ENCODE measurements around the gene TMED5.
"Not testable (repeated sequence)": the region's sequence is repeated elsewhere in the genome, so short reads cannot be mapped to it uniquely, and the experiment has no call there.

TMED5 gene
- total RNA-seq: 99.0 to 151 (median 122) reads per million in 3 experiments

DNA sequence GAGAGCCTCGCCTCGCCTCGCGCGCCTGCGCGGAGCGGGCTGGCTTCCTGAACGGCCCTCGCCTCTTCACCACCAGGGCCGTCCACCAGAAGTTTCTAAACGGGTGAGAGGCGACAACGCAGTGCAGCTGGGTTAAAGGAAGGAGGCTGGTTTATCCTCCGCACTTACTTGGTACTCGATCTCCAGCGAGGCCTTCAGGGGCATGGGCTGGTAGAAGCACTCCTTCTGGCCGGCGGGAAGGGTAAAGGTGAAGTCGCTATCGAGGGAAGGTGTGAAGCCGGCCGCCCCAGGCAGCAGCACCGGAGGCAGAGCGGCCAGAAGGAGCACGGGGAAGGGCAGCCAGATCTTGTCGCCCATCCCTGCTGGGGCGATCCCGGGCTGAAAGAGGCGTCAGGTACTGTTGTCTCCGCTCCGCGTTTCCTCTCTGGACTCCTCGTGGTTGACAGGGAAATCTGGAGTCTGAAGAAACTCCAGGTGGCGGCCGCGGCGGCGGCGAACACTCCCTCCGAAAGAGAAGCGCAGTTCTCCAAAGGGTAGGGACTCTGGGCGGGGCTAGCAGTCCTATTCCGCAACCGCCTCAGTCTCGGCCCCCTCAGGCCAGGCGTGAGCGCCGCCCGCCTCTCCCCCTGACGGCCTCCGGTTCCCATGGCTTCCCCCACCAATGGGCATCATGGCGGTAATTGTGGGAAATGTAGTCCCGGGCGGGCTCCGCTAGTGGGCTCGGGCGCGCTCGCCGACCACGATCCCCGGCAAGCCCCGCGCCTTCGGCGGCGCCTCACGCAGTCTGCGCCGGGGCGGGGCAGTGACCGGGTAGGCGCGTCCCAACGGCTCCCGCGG, at the start of gene TMED5:
Gene TMED5 (minus strand): TSS at position 528 of the 837 bp plus-strand sequence. CDS start 171 bp downstream, at position 357.
- DNase-seq: peak; percentile 98

GRCh38 chr1:93223023-93223675, 42.9 kb upstream of the TMED5 start:
- no peak for DNase-seq

GRCh38 chr1:93221913-93222312, 41.7 kb upstream of the TMED5 start:
- DNase-seq: no peak

- not testable (repeated sequence) for DNase-seq
Observed at GRCh38 chr1:93220716-93221115, 40.5 kb upstream of the TMED5 start.

DNA sequence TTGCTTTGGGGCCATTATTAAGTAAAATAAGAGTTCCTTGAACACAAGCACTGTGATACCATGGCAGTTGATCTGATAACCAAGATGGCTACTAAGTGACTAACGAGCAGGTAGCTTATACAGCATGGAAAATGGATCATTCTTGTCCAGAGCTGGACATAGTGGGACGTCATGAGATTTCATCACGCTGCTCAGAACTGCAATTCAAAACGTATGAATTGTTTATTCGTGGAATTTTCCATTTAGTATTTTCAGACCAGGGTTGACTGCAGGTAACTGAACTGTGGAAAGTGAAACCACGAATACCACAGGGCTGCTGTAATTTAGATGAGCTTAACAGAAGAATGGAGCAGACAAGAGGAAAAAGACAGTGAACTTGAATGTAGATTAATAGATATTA, 39.2 kb upstream of the TMED5 start:
- peak; percentile 8 for DNase-seq

GRCh38 chr1:93215322-93215721, 35.1 kb upstream of the TMED5 start:
- no peak for DNase-seq

DNA sequence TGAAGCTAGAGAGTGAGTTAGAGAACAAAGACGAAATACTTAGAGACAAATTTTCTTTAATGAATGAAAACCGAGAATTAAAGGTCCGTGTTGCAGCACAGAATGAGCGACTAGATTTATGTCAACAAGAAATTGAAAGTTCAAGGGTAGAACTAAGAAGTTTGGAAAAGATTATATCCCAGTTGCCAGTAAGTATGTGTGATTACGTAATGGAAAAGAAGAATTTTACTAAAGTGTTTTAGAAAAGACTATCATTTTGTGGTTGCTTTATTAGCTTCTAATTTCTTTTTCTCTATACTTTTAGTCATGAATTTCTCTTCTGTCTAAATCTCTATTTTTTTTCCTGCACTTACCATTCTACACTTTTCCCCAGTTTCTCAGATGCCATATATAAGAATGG, 27.0 kb upstream of the TMED5 start:
- no peak for DNase-seq

- no peak for DNase-seq
Observed at GRCh38 chr1:93206567-93206954, 26.3 kb upstream of the TMED5 start.

- no peak for DNase-seq
Observed at GRCh38 chr1:93205892-93206566, 25.8 kb upstream of the TMED5 start.

DNA sequence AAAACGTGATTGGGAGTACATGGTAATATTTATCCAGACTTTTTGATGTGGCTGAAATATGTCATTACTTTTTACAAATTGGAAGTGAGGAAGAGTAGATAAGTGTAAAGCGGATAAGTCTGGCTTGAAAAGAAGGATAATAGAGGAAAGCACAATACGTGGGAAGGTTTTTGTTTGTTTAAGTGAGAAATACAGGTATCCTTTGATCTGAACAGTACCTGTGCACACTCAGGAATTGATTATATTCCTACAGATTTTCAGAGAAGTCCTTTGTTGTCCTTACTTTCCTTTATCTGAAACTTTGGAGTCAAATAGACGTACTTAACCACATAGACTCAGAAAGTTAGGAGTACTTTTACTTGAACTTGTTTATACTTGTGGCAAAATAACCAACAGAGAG, 20.5 kb upstream of the TMED5 start:
- no peak for DNase-seq

GRCh38 chr1:93200086-93200620, 19.9 kb upstream of the TMED5 start:
- DNase-seq: no peak

GRCh38 chr1:93199150-93199549, 18.9 kb upstream of the TMED5 start:
- no peak for DNase-seq

DNA sequence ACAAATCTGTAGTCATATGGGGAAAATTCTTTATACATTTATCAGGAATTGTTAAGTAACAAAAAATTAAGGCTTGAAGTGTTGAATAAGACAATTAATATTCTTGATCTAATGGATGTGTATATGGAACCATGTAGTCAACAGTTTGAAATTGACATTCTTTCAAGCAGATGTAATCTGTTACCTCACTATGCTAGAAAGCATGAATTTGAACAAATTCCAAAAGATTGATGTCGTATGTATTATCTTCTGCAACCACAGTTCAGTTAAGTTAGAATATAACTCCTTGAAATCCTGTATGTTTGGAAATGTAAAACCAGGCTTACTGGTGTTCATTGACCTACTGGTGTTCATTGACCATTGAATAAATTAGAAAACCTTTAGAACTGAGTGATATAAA, 16.4 kb upstream of the TMED5 start:
- DNase-seq: no peak

GRCh38 chr1:93194231-93194990, 14.2 kb upstream of the TMED5 start:
- DNase-seq: no peak

- DNase-seq: no peak
Observed at GRCh38 chr1:93190432-93190831, 10.2 kb upstream of the TMED5 start.

DNA sequence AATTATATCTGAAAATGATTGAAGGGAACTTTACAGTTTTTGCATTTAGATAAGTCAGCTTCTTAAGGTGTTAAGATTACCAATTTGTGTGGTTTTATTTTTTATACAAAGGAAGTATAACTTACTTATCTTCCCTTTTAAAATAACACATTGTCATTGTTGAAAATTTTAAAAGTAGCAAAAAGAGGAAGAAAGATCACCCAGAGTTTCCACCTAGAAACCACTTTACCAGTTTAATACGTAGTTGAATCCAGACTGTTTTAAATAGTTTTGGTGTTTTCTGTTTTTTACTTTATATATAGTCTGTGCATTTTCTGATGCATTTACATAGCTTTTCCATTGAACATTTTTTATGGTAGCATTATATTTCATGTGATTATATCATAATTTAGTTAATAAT, 6.5 kb upstream of the TMED5 start:
- no peak for DNase-seq

- DNase-seq: no peak
Observed at GRCh38 chr1:93180723-93181613, 755 bp upstream of the TMED5 start, which contains the start of gene CCDC18. CCDC18 (plus strand) TSS chr1:93180724; CDS start chr1:93183362, 2,638 bp downstream.

DNA sequence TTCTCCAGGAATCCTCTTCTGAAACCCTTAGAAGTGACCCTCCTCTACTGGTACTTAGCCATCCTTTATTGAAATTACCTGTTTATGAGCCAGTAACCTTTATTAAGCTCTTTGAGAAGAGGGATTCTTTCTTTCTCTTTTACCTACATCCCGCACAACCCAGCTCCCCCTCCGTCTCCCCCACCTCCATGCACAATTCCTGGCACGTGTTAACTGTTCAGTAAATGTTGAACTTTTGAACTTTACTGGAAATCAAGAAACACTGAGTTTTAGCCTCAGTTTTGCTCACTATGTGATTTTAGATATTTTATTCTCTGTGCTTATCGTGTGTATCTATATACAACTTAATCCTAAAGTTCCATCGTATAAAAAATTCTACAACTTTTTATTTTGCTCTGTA, 1.8 kb downstream of the TMED5 start:
- no peak for DNase-seq

DNA sequence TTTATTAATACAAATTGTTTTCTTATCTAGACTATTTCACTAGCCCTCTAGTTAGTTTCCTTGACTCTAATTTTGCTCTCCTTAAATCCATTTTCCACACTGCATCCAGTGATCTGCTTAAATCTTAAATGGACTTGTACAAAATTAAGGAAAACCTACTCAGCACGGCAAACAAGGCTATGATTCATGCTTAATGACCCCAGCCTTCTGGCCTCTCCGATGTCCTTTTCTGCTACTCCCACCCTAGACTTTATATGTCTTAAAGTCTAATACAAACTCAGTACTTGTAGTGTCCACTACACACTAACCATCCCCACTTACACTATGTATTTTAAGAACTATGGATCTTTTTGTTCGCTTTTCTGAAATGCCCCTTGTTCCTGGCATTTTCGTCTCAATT, 2.2 kb downstream of the TMED5 start:
- no peak for DNase-seq

- DNase-seq: not testable (repeated sequence)
Observed at GRCh38 chr1:93174638-93175037, 5.6 kb downstream of the TMED5 start.

DNA sequence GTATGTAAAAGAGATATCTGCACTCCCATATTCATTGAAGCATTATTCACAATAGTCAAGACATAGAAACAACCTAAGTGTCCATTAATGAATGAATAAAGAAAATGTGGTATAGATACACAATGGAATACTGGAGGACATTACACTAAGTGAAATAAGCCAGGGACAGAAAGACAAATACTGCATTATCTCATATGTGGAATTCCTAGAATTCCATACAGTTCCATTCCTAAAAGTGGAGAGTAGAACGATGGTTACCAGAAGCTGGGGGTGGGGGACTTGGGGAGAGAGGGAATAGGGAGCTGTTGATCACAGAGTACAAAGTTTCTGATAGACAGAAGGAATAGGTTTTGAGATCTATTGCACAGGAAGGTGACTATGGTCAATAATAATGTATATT, 7.4 kb downstream of the TMED5 start:
- DNase-seq: no peak

All from central memory CD4-positive, alpha-beta T cell (primary cell).